Measurements from ENCODE around the gene QPRT. TPM values are rescaled to one million over a fixed set of nuclear protein-coding genes. Genes with fewer than 3 reads are reported as not detected.
A peak's percentile ranks its signal among the peaks of the same experiment; 100 is the strongest.
"Not testable (repeated sequence)": the region's sequence is repeated elsewhere in the genome, so short reads cannot be mapped to it uniquely, and the experiment has no call there.

The QPRT gene
- total RNA-seq, 2 donors from 2014 or later, result 1.7 to 7.4 TPM

- intact Hi-C loops (cut with DNase I), result loop anchor here in 1 of 2 donors (10.0 kb wide), 1 partner anchor 1758 kb away; no protein-coding TSS in a partner anchor
- no peak for DNase-seq (ENCODE audit: low spot score)
Measured at GRCh38 chr16:29736764-29737163, 57.8 kb downstream of the QPRT start.

- peak; percentile 44 for DNase-seq (ENCODE audit: low spot score)
- intact Hi-C loops (cut with DNase I), result loop anchor here in 1 of 2 donors (10.0 kb wide), 1 partner anchor 1757 kb away; no protein-coding TSS in a partner anchor
Measured at GRCh38 chr16:29737713-29738112, 58.7 kb downstream of the QPRT start.

DNA sequence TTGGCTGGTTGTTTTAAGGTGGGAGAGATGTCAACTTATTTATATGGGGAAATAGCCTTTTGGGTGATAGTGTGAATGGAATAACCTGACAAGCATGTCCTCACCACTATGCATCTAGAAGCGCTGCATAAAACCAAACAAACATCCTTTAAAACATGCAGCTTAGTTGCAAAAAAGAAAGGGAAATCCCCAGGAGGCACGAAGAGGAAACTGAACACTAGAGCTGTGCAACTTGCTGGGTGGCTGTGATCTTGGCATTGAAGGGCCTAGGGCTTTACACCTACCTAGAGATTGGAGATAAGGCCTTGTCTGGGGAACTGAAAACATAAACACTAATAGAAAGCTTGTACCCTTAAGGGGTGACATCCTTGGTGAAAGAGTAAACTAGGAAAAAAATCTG is 59.5 kb downstream of the QPRT start:
- intact Hi-C loops (cut with DNase I), result loop anchor here in 1 of 2 donors (10.0 kb wide), 1 partner anchor 1756 kb away; no protein-coding TSS in a partner anchor

DNA sequence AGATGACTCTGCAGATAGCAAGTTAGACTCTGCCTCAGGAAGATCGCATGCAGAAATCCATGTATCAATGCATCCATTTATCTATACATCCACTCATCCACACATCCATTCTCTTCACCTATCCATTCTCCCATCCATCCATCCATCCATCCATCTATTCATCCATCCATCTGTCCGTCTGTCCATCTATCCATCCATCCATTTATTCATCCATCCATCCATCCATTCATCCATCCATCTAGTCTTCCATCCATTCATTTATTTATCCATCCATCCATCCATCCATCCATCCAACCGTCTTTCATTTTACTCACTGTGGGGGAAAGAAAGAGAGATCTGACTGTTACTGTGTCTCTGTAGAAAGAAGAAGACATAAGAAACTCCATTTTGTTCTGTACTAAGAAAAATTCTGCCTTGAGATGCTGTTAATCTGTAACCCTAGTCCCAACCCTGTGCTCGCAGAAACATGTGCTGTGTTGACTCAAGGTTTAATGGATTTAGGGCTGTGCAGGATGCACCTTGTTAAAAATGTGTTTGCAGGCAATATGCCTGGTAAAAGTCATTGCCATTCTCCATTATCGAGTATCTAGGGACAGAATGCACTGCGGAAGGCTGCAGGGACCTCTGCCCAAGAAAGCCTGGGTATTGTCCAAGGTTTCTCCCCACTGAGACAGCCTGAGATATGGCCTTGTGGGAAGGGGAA is 61.1 kb downstream of the QPRT start:
- not testable (repeated sequence) for DNase-seq (ENCODE audit: low spot score)
- intact Hi-C loops (cut with DNase I), result loop anchor here in 1 of 2 donors (10.0 kb wide), 1 partner anchor 1755 kb away; no protein-coding TSS in a partner anchor

More for the DNA sequence above, 59.5 kb downstream of the QPRT start:
- DNase-seq (ENCODE audit: low spot score), result peak; percentile 2

GRCh38 chr16:29740630-29741015 is 61.6 kb downstream of the QPRT start:
- intact Hi-C loops (cut with DNase I); DNase-seq (ENCODE audit: low spot score): not testable (repeated sequence)

GRCh38 chr16:29742683-29743275 is 63.8 kb downstream of the QPRT start:
- no peak for DNase-seq (ENCODE audit: low spot score)
- intact Hi-C loops (cut with DNase I), result no loop called here

GRCh38 chr16:29743475-29743826 is 64.5 kb downstream of the QPRT start:
- intact Hi-C loops (cut with DNase I), result no loop called here
- DNase-seq (ENCODE audit: low spot score), result no peak

GRCh38 chr16:29743827-29744531 is 65.0 kb downstream of the QPRT start:
- intact Hi-C loops (cut with DNase I), result no loop called here
- DNase-seq (ENCODE audit: low spot score), result no peak

- intact Hi-C loops (cut with DNase I), result loop anchor here in 1 of 2 donors (5.0 kb wide), 1 partner anchor 1388 kb away; no protein-coding TSS in a partner anchor
- DNase-seq (ENCODE audit: low spot score), result no peak
Measured at GRCh38 chr16:29744541-29745101, 65.6 kb downstream of the QPRT start.

- intact Hi-C loops (cut with DNase I), result loop anchor here in 1 of 2 donors (5.0 kb wide), 1 partner anchor 1387 kb away; no protein-coding TSS in a partner anchor
- peak; percentile 79 for DNase-seq (ENCODE audit: low spot score)
Measured at GRCh38 chr16:29745121-29745852, 66.3 kb downstream of the QPRT start.

- intact Hi-C loops (cut with DNase I), result loop anchor here in 1 of 2 donors (5.0 kb wide), 1 partner anchor 1386 kb away; no protein-coding TSS in a partner anchor
- DNase-seq (ENCODE audit: low spot score), result peak; percentile 95
Measured at GRCh38 chr16:29745853-29746345, 66.9 kb downstream of the QPRT start, which contains the start of gene C16orf54. Gene C16orf54, minus strand, starts transcription at chr16:29745990. Its CDS starts 1,039 bp downstream, at chr16:29744951.

DNA sequence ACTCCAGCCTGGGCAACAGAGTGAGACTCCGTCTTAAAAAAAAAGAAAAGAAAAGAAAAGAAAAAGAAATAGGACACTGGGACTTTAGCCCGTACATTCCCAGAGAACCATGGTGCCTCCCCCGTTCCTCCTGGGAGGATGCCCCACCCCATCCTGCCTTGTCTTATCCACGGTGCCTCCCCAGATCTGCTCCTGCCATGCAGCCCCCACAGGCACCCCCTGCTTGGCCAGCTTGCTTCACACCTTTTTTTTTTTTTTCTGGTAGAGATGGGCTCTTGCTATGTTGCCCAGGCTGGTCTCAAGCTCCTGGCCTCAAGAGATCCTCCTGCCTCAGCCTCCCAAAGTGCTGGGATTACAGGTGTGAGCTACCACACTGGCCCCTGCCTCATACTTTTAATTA is 67.5 kb downstream of the QPRT start:
- DNase-seq (ENCODE audit: low spot score), result not testable (repeated sequence)
- intact Hi-C loops (cut with DNase I), result loop anchor here in 1 of 2 donors (5.0 kb wide), 1 partner anchor 1386 kb away; no protein-coding TSS in a partner anchor

Other genes with a start within 250 kb of the QPRT start
- 1 to 10 TPM; 7.1 to 7.8 TPM for gene BOLA2, start 224.8 kb upstream of the QPRT start, total RNA-seq
- gene SLX1B, start 224.6 kb upstream of the QPRT start, total RNA-seq, result 10 to 100 TPM; 15.1 to 22.3 TPM
- gene SULT1A4, start 219.3 kb upstream of the QPRT start, total RNA-seq, result 10 to 100 TPM in 1 of 2 donors, 1 to 10 TPM in 1; 4.7 to 16.6 TPM
- gene NPIPB12, start 172.8 kb upstream of the QPRT start, total RNA-seq, result 10 to 100 TPM; 40.9 to 53.8 TPM
- 1 to 10 TPM; 2.2 to 3.7 TPM for gene SPN, start 15.9 kb upstream of the QPRT start, total RNA-seq
- 1 to 10 TPM; 1.1 to 2.5 TPM for gene C16orf54, start 66.8 kb downstream of the QPRT start, total RNA-seq
- not detected for gene ZG16, start 99.1 kb downstream of the QPRT start, total RNA-seq
- gene KIF22, start 111.6 kb downstream of the QPRT start, total RNA-seq, result 10 to 100 TPM in 1 of 2 donors, 1 to 10 TPM in 1; 5.9 to 10.4 TPM
- 100 to 1,000 TPM; 124 to 148 TPM for gene MAZ, start 127.3 kb downstream of the QPRT start, total RNA-seq
- gene PRRT2, start 133.0 kb downstream of the QPRT start, total RNA-seq, result 1 to 10 TPM; 5.0 to 5.4 TPM
- gene PAGR1, start 137.0 kb downstream of the QPRT start, total RNA-seq, result 10 to 100 TPM; 10.5 to 12.7 TPM
- 100 to 1,000 TPM; 146 to 154 TPM for gene MVP, start 141.3 kb downstream of the QPRT start, total RNA-seq
- gene CDIPT, start 184.0 kb downstream of the QPRT start, total RNA-seq, result 10 to 100 TPM; 54.6 to 75.6 TPM
- gene SEZ6L2, start 220.4 kb downstream of the QPRT start, total RNA-seq, result 1 to 10 TPM in 1 of 2 donors, under 1 TPM in 1; 0.86 to 1.2 TPM
- under 1 TPM; 0.33 to 0.51 TPM for gene ASPHD1, start 221.3 kb downstream of the QPRT start, total RNA-seq
- gene KCTD13, start 247.0 kb downstream of the QPRT start, total RNA-seq, result 10 to 100 TPM; 13.1 to 16.1 TPM